T1000 (cell line): Measurements from ENCODE around the gene AGR2.
"Not testable (repeated sequence)": the region's sequence is repeated elsewhere in the genome, so short reads cannot be mapped to it uniquely, and the experiment has no call there.

Source experiments
- DNase-seq: peaks from one replicate; lab custom pipeline; 2025; ENCODE audit warnings: mixed read lengths; lab: John Stamatoyannopoulos, UW

AGR2 gene

DNA sequence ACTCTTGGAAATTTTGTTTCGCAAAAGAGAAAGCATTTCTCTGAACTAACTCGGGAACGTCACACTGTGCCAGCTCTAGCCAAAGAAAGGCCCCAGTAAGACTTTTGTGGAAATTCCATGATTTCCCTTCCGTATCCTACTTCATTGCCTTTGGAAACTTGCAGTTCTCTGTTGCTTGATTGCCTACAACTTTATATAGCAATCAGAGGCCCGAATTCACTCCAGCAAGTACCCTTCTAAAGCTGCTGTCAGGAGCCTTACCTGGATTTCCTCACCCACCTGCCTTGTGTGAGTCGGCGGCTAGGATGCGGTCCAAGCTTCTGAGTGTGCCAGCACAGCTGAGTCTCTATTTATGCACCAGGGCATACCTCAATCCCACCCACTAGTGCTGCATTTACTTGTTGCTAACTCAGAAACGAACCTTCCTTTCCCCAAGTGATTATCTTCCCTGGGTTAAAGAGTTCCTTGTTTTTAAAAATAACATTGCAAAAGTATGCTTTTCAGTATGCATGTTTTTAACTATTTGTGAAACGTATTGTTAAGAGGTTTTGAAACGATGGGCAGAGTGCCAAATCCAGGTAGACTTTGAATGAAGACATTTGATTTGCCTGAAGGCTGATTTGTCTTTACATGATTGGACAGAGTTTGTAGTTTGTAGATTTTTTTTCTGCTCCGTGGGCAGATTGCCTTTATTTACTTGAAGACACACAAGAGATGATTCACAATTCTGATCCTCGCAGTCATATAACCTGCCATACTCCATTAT, at the start of gene AGR2:
TSS of gene AGR2 (minus strand) at position 326 of the 766 bp plus-strand sequence. CDS start 3,203 bp downstream, outside the sequence.
- no peak for DNase-seq

DNA sequence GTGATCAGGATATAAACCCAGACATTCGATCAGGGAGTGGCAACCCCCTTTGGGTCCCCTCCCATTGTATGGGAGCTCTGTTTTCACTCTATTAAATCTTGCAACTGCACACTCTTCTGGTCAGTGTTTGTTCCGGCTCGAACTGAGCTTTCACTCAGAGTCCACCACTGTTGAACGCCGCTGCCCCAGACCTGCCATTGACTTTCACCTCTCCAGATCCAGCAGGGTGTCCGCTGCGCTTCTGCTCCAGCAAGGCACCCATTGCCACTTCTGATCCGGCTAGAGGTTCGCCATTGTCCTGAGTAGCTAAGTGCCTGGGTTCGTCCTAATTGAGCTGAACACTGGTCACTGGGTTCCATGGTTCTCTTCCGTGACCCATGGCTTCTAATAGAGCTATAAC, 48.4 kb upstream of the AGR2 start:
- DNase-seq: not testable (repeated sequence)

DNA sequence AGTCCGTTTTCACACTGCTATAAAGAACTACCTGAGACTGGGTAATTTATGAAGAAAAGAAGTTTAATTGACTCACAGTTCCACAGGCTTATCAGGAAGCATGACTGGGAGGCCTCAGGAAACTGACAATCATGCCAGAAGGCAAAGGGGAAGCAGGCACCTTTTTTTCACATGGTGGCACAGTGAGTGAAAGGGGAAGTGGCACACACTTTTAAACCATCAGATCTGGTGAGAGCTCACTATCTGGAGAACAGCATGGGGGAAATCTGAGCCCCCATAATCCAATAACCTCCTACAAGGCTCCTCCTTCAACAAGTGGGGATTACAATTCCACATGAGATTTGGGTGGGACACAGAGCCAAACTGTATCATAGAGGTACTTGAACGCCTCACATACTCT, 47.0 kb upstream of the AGR2 start:
- DNase-seq: no peak

DNA sequence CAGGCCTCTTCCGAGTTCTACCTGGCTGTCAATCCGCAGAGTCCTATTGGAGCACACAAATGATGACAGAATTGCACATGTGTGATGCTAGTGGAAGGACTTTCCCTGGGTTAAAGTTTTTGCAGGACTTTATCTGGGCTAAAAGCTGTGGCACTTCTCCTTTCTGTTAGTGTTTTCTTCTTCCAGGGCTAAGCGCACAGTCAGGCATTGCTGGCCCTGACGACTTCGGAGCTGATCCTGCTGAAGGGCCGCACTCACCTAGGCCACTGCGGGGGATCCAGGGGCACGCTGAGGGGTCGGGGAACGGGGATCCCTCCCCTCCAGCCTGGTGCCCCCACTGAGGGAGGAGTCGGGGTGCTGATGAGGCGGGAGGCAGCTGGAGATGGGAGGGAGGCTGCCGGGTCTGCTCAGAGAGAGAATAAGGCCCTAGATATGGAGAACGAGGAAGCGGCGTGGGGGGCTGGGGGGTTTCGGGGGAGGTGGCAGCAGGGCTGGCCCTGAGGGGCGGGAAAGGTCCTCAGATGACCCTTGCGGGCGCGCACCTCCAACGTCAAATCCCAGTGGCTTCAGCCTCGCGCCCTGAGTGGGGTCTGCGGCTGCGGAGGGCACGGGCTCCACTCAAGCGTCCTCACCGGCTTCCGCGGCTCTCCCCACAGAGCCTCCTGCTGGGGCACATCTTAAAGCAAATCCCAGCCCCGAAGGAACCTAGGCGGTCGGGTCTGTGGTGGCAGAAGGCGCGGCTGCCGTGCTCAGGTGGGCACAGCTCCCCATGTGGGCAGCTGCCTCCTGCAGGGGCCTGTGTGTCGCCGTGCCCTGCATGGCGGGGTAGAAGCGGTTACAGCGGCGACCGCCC, 46.0 kb upstream of the AGR2 start:
- DNase-seq: no peak

DNA sequence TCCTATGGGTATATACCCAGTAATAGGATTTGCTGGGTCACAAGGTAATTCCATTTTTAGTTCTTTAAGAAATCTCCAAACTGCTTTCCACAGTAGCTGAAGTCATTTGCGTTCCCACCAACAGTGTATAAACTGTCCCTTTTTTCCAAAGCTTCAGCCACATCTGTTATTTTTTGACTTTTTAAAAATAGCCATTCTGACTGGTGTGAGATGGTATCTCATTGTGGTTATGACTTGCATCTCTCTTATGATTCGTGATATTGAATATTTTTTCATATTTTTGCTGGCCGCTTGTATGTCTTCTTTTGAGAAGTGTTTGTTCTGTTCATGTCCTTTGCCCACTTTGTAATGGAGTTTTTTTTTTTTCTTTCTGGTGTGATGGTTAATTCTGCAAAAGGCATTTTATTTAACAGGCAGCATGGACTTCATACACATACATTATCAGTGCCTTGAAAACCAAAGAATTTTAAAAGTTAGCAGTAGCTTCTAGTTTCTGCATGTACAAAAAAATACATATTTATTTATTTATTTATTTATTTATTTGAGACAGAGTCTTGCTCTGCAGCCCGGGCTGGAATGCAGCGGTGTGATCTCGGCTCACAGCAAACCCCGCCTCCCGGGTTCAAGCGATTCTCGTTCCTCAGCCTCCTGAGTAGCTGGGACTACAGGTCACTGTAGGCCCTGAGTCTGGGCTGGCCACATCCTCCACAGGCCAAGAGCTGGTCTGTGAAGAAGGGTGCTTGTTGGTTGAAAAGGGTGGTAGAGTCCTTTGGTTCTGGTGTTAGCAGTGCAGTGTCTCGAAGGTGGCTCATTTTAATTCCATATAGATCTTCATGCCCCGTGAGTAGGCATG, 44.7 kb upstream of the AGR2 start:
- no peak for DNase-seq

DNA sequence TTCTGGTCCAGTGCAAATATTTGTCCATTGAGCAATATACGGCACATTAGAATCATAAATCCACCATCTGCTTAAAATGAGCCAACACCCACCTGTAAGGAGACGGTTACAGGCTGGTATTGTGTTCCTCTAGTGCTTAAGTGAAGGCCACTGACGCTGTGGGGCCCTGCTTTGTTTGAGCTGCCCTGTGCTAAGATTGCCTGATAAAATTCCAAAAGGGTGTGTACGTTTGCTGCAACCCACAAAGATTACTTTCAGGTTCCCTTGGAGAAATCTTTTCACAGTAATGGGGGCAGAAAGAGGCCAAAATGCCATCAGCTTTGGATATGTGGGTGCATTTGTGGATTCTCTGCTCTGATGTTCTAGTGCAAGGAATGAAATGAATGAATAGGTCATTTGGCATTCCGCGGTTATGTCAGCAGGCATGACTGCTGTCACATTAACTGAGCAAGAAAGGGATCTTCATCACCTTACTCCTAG, 42.6 kb upstream of the AGR2 start:
- DNase-seq: no peak

DNA sequence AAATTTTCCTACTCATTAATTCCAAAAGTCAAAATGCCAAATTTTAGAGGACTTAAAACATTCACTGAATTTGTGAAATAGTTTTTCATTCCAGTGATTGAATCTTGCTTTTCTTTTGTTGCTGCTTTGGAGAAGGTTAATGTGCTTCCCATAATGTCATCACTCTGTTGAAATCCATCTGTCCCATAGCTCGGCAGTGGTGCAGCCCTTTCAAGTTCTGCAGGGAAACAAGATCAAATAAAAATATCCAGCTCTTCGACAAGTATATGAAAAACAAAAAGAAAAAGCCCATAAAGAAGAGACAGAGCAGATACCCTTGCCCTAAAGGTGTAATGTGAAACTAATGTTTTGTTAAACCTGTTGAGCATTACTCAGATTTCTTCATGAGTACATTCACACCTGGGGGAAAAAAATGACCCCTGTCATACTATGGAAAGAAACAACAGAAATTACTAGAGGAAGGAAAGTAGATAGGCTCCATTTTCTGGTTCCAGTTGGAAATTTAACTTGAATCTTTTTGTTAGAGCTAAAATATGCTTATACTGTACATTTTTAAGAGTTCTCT, 41.9 kb upstream of the AGR2 start:
- DNase-seq: no peak

DNA sequence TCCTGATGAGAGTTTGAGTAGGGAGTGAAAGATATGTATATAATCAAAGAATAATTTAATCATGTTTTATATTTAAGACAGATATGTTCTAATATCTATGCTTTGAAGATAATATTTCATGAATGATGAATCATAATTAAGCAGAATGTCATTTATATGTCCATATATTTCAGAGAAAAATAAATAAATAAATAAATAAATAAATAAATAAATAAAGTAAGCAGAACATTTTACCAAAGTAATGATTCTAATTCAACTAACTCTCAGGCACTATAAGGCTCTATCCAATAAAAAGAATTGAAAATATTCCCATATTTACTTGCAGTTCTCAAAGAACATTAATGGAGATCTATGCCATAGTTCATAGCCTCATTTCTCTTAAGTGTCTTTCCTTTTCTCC, 40.9 kb upstream of the AGR2 start:
- no peak for DNase-seq

DNA sequence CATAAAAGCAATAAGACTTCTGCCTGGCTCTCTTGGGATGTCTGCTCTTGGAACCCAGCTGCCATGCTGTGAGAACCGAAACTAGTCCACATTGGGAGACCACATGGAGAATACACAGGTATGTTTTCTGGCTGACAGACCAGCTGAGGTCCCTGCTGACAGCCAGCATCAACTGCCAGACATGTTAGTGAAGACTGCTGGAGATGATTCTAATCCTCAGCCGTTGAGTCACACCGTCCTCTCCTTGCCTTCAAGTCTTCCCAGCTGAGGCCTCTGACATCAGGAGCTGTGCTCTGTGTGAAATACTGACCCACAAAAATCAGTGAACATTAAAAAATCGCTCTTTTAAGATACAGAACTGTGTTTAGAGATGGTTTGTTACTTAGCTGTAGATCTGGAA, 36.9 kb upstream of the AGR2 start:
- DNase-seq: no peak

DNA sequence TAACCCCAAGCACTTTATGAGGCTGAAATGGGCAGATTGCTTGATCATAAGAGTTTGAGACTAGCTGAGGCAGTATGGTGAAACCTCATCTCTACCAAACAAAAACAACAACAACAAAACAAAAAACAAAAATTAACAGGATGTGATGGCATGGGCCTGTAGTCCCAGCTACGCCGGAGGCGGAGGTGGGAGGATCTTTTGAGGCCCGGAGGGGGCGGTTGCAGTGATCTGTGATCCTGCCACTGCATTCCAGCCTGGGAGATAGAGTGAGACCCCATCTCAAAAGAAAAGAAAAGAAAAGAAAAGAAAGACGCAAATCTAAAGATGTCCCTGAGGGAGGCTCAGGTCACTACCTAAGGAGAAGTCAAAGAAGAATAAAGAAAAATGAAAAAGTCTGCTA, 35.3 kb upstream of the AGR2 start:
- no peak for DNase-seq

DNA sequence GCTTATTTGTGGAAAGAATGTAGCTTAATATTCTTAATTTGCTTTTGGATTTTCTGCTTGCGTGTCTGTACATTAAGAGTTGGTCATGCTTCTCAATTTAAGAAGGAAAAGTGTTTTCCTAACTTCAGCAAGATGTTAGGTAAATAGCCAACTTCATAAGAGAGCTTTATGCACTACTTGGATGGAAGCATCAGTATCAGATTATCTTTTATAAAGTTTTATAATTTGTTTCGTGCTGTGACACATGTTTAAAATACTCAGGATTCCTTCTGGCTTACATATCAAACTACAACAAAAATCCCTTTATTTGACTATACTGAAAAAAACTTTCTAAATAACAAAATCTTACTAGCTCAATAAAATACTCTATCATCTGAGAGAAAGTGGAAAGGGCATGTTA, 34.8 kb upstream of the AGR2 start:
- no peak for DNase-seq

DNA sequence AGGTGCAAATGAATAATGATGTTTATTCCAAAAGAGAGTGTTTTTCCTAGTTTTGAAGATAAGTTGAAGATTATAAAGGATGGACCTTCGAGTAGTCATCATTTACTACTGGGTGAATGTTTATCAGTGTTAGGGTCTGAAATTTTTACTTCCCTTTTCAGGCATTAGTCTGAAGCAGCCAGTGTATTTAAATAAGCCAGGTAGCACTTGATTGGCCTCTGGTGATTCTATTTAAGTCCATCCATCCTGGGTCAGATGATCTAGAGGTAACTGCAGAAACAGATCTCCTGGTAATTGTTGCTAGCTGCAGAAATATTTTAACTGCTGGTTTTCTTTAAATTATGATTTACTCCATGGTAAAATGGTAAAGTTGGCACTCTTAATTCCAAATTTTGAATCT, 34.1 kb upstream of the AGR2 start:
- DNase-seq: no peak

DNA sequence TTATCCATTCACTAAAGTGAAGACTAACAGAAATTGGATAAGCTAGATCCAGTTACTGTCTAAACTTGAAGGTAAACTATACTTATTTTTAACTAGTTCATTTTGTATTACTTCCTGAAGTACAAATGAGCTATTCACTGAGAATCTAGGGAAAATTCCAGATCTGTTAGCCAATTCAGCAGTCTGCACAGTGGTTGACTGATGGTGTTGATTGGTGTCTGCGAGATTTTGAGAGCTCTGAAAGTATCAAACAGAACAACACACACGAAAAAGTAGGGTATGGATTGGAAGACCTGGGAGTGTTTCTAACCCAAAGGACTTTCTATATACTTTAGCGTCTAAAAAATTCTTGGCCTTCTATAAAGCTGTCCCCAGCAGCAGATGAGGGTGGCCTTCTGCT, 33.6 kb upstream of the AGR2 start:
- no peak for DNase-seq

DNA sequence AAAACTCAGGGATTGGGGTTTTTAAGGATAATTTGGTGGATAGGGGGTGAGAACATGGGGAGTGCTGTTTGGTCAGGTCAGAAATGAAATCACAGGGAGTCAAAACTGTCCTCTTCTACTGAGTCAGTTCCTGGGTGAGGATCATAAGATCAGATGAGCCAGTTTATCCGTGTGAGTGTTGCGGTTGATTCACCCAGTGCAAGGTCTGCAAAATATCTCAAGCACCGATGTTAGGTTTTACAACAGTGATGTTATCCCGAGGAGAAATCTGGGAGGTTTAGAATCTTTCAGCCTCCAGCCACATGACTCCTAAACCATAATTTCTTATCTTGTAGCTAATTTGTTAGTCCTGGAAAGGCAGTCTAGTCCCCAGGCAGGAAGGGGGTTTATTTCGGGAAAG, 31.7 kb upstream of the AGR2 start:
- DNase-seq: no peak

DNA sequence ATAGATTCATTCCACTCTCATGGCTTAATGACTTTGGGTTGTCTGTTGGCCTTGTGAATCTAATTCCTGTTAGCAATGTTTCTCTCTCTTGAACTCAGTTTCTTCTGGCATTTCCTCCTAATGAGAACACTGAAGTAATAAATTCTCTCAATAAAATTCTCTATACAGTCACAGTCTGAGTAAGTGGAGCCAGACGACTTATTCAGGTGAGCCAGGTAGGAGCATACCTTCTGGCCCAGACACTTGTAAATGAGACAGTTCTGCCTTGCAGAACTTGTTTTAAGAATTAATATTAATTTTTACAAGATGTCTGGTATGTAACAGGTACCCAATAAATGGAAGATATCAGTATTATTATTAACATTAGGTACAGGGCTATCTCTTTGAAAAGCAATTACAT, 28.6 kb upstream of the AGR2 start:
- DNase-seq: no peak

DNA sequence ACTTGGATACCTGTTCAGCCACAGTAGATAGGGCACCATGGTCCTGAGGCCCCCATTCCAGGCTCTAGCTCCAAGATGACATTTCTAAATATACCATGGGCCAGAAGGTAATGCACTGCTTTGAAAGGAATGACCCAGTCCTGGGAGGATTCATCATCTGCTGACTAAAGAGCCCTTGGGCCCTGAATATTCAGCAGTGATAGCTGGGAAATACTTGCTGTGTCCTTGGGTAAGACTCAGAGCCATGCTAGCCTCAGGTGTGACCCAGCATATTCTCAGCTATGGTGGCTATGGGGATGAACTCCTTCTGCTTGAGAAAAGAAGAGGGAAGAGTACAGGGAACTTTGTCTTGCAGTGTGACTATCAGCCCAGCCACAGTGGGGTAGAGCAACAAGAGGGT, 21.3 kb upstream of the AGR2 start:
- no peak for DNase-seq

DNA sequence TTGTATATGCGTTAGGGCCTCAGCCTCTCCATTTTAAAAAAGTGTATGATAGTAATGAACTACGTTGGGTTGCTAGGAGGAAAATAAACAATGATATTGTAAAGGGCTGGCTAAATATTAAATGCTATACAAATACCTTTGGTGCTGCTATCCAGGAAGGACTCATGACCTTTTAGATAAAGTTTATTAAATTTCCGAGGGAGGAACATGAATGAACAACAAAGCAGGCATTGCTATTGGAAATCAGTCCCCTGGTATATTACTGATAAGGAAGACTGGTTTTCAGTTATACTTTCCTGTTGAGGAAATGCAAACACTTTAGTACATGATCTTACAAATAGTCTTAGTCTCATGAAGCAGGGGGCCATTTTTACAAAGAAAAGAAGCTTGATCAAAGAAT, 17.2 kb upstream of the AGR2 start:
- no peak for DNase-seq

DNA sequence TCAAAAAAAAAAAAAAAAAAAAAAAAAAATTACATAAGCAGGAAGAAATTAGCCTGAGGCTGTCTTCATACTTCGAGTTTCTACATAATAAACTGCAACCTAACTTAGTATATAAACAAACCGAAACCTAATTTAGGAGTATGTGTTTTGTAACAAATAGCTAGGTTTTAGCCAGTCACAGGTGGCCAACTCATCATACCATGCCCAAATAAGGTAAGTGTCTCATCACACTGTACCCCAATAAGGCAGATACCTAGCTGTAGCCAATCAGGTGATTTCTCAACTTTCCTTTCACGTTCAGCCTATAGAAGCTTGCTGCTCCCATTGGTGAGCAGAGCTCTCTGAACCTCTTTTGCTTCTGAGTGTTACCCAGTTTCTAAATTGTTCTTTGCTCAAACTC, 13.9 kb upstream of the AGR2 start:
- DNase-seq: no peak

DNA sequence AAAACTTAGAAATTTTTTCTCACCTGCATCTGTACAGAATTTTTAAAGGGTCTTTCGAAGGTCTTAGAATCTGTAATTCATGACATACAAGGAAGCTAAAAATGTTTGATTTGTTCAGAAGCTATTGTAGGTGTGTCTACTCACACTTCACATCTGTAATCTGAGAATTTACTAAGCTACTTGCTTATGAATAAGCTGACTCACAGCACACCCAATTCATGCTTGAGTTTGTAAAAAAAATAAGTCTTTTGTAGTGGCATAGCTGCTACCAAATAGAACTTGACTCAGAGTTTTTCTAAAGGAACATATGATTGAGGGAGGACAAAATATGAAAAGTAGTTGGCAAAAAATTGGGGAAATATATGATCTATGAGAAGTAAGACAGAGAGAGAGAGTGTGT, 12.7 kb upstream of the AGR2 start:
- no peak for DNase-seq

DNA sequence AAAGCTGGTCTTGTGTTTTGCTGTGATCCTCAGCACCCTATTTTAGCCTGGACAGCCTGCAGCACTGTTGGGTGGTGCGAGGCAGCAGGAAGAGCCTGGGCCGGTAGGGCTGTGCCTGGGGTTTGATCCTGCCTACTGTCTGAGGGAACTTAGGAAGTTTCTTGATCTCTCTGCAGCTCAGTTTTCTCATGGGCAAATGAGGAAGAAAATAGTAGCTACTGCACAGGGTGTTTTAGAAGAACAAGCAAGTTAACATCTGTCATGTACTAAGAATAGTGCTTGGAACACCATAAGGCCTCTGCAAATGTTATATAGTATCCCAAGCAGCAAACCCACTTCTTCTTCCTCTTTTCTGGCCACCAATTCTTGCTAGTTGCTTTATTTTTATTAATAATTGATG, 12.0 kb upstream of the AGR2 start:
- DNase-seq: no peak

DNA sequence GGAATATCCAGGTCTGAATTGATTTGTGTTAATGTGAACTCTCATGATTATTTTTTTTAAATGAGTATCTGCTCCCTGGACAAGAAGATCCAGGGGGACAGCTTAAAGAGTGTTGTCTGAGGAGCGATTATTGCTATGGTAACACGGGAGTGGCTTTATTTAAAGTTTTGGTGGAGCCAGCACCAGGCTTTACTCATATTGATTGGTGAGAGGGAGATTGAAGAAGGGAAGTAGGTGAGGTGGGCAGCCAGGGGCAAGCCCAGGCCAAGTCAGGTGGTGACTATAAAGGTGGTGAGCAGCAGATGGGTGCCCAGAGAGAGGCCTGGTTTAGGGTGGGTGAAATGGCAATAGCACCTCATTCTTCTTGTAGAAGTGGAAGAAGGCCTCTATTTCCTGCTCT, 10.2 kb upstream of the AGR2 start:
- no peak for DNase-seq

DNA sequence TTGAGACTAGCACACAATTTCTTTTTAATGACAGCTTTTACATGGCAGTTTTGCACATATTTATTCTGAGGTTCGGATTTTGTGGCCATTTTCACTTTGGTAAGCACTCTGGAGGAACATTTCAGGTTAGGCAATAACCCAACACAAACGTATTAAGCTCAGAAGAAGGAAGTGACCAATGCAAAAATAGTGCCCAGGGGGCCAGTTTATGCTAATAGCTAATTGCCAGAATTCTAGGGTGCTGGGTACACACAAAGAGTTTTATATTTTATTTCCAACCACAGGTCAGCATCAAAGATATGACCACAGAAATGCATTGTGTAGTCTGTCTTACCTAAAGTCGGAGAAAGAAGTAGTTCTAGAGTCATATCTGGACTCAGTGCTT, 8.4 kb upstream of the AGR2 start:
- DNase-seq: no peak
